CD4-positive, alpha-beta T cell treated with Interleukin-6 at 100 ng/mL for 8 hours (primary cell): ENCODE data around the gene SP5.
"Not testable (repeated sequence)": the region's sequence is repeated elsewhere in the genome, so short reads cannot be mapped to it uniquely, and the experiment has no call there.

Experiments used
- DNase-seq: peaks from one replicate; pipeline ENCODE4 v3.0.0-alpha.2; 2020; ENCODE audit warnings: mixed read lengths, low spot score

The SP5 gene

GRCh38 chr2:170715062-170715931, at the start of gene SP5:
TSS of gene SP5 (plus strand) at chr2:170715337. CDS start at chr2:170715513, 176 bp downstream.
- peak; percentile 27 for DNase-seq

- DNase-seq, result no peak
Measured at GRCh38 chr2:170665743-170666142, 49.4 kb upstream of the SP5 start.

GRCh38 chr2:170669909-170670308, 45.2 kb upstream of the SP5 start:
- no peak for DNase-seq

- DNase-seq, result no peak
Measured at GRCh38 chr2:170670651-170671050, 44.5 kb upstream of the SP5 start.

GRCh38 chr2:170671079-170671478, 44.1 kb upstream of the SP5 start:
- no peak for DNase-seq

- DNase-seq, result not testable (repeated sequence)
Measured at GRCh38 chr2:170674282-170674681, 40.9 kb upstream of the SP5 start.

- DNase-seq, result no peak
Measured at GRCh38 chr2:170675701-170676100, 39.4 kb upstream of the SP5 start.

GRCh38 chr2:170679607-170680079, 35.5 kb upstream of the SP5 start:
- DNase-seq, result no peak

GRCh38 chr2:170680172-170680941, 34.8 kb upstream of the SP5 start:
- DNase-seq, result no peak

- no peak for DNase-seq
Measured at GRCh38 chr2:170681311-170681710, 33.8 kb upstream of the SP5 start.

- DNase-seq, result no peak
Measured at GRCh38 chr2:170685591-170685990, 29.5 kb upstream of the SP5 start.

- DNase-seq, result no peak
Measured at GRCh38 chr2:170689481-170689880, 25.7 kb upstream of the SP5 start.

GRCh38 chr2:170690640-170691039, 24.5 kb upstream of the SP5 start:
- no peak for DNase-seq

- DNase-seq, result no peak
Measured at GRCh38 chr2:170694316-170694715, 20.8 kb upstream of the SP5 start.

GRCh38 chr2:170695521-170696410, 19.4 kb upstream of the SP5 start:
- no peak for DNase-seq

GRCh38 chr2:170696948-170697347, 18.2 kb upstream of the SP5 start:
- no peak for DNase-seq

- DNase-seq, result no peak
Measured at GRCh38 chr2:170701011-170701410, 14.1 kb upstream of the SP5 start.

GRCh38 chr2:170703776-170704476, 11.2 kb upstream of the SP5 start:
- DNase-seq, result no peak

- DNase-seq, result no peak
Measured at GRCh38 chr2:170707821-170708795, 7.0 kb upstream of the SP5 start.

- no peak for DNase-seq
Measured at GRCh38 chr2:170710609-170710979, 4.5 kb upstream of the SP5 start.
